WTC11 (cell line): ENCODE data around the gene TPK1.

ENCODE experiments used
- GRHL2 ChIP-seq: fragments of 250-450 bp; sonication (Bioruptor Pico); IDR thresholded peaks from 2 replicates; pipeline ENCODE4 v1.8.0; 2022; ENCODE audit warnings: mild to moderate bottlenecking, moderate library complexity; ENCODE audit not compliant: insufficient replicate concordance, severe bottlenecking
- NR2C2 ChIP-seq: sonication (generic); formaldehyde crosslinking; IDR thresholded peaks from 2 replicates; pipeline ENCODE4 v1.8.0; 2022; ENCODE audit warnings: mild to moderate bottlenecking, missing genetic modification reagents
- TF ChIP-seq, protein P1 (sequence below): sonication (generic); formaldehyde crosslinking; IDR thresholded peaks from 2 replicates; pipeline ENCODE4 v1.8.0; 2022; ENCODE audit warnings: missing genetic modification reagents
- TF ChIP-seq, protein P2 (sequence below): fragments of 200-600 bp; IDR thresholded peaks from 2 replicates; pipeline ENCODE4 v1.8.0; 2022; ENCODE audit warnings: antibody characterized with exemption
- TF ChIP-seq, protein P3 (sequence below): sonication (generic); formaldehyde crosslinking; IDR thresholded peaks from 2 replicates; pipeline ENCODE4 v1.8.0; 2022; ENCODE audit warnings: mild to moderate bottlenecking, missing genetic modification reagents
- TF ChIP-seq, protein P4 (sequence below): sonication (generic); formaldehyde crosslinking; IDR thresholded peaks from 2 replicates; pipeline ENCODE4 v1.8.1; 2023; ENCODE audit warnings: mild to moderate bottlenecking, moderate library complexity, missing genetic modification reagents
- TF ChIP-seq, protein P5 (sequence below): sonication (generic); formaldehyde crosslinking; IDR thresholded peaks from 2 replicates; pipeline ENCODE4 v1.8.1; 2023; ENCODE audit warnings: mild to moderate bottlenecking, missing genetic modification reagents, moderate library complexity

DNA sequence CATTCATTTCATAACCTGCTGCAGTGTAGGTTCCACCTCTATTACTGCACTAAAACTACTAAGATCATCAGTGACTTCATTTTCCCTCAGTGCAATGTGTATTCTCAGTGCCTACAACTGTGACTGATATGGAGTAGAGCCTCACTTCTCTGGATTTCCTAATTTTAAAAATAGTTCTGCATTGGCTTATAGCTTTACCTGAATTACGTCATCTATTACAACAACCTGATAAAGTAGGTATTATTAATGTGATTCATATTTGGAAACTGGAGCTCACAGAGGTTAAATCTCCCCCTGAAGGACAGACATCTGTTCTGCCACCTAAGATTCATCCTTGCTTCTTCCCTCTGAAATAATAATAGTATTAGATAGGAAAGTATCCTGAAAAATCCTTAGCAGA, 361.5 kb downstream of the TPK1 start:
- TF ChIP-seq, protein P1, sequence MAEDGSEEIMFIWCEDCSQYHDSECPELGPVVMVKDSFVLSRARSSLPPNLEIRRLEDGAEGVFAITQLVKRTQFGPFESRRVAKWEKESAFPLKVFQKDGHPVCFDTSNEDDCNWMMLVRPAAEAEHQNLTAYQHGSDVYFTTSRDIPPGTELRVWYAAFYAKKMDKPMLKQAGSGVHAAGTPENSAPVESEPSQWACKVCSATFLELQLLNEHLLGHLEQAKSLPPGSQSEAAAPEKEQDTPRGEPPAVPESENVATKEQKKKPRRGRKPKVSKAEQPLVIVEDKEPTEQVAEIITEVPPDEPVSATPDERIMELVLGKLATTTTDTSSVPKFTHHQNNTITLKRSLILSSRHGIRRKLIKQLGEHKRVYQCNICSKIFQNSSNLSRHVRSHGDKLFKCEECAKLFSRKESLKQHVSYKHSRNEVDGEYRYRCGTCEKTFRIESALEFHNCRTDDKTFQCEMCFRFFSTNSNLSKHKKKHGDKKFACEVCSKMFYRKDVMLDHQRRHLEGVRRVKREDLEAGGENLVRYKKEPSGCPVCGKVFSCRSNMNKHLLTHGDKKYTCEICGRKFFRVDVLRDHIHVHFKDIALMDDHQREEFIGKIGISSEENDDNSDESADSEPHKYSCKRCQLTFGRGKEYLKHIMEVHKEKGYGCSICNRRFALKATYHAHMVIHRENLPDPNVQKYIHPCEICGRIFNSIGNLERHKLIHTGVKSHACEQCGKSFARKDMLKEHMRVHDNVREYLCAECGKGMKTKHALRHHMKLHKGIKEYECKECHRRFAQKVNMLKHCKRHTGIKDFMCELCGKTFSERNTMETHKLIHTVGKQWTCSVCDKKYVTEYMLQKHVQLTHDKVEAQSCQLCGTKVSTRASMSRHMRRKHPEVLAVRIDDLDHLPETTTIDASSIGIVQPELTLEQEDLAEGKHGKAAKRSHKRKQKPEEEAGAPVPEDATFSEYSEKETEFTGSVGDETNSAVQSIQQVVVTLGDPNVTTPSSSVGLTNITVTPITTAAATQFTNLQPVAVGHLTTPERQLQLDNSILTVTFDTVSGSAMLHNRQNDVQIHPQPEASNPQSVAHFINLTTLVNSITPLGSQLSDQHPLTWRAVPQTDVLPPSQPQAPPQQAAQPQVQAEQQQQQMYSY (CRISPR knock-in tag) = no peak
- no peak for TF ChIP-seq GRHL2
- TF ChIP-seq, protein P2, sequence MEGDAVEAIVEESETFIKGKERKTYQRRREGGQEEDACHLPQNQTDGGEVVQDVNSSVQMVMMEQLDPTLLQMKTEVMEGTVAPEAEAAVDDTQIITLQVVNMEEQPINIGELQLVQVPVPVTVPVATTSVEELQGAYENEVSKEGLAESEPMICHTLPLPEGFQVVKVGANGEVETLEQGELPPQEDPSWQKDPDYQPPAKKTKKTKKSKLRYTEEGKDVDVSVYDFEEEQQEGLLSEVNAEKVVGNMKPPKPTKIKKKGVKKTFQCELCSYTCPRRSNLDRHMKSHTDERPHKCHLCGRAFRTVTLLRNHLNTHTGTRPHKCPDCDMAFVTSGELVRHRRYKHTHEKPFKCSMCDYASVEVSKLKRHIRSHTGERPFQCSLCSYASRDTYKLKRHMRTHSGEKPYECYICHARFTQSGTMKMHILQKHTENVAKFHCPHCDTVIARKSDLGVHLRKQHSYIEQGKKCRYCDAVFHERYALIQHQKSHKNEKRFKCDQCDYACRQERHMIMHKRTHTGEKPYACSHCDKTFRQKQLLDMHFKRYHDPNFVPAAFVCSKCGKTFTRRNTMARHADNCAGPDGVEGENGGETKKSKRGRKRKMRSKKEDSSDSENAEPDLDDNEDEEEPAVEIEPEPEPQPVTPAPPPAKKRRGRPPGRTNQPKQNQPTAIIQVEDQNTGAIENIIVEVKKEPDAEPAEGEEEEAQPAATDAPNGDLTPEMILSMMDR = no peak
- TF ChIP-seq, protein P3, sequence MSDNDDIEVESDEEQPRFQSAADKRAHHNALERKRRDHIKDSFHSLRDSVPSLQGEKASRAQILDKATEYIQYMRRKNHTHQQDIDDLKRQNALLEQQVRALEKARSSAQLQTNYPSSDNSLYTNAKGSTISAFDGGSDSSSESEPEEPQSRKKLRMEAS (CRISPR knock-in tag) = no peak
- TF ChIP-seq, protein P4, sequence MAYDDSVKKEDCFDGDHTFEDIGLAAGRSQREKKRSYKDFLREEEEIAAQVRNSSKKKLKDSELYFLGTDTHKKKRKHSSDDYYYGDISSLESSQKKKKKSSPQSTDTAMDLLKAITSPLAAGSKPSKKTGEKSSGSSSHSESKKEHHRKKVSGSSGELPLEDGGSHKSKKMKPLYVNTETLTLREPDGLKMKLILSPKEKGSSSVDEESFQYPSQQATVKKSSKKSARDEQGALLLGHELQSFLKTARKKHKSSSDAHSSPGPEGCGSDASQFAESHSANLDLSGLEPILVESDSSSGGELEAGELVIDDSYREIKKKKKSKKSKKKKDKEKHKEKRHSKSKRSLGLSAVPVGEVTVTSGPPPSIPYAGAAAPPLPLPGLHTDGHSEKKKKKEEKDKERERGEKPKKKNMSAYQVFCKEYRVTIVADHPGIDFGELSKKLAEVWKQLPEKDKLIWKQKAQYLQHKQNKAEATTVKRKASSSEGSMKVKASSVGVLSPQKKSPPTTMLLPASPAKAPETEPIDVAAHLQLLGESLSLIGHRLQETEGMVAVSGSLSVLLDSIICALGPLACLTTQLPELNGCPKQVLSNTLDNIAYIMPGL (CRISPR knock-in tag) = no peak
- no peak for TF ChIP-seq NR2C2 (CRISPR knock-in tag)
- TF ChIP-seq, protein P5, sequence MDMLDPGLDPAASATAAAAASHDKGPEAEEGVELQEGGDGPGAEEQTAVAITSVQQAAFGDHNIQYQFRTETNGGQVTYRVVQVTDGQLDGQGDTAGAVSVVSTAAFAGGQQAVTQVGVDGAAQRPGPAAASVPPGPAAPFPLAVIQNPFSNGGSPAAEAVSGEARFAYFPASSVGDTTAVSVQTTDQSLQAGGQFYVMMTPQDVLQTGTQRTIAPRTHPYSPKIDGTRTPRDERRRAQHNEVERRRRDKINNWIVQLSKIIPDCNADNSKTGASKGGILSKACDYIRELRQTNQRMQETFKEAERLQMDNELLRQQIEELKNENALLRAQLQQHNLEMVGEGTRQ (CRISPR knock-in tag) = no peak
